HG03460 (cell line): ENCODE results near the gene GCNT1.
A peak's percentile ranks its signal among the peaks of the same experiment; 100 is the strongest.
"Not testable (repeated sequence)": the region's sequence is repeated elsewhere in the genome, so short reads cannot be mapped to it uniquely, and the experiment has no call there.

ENCODE experiments used
- ATAC-seq: cut with Tn5 transposase; IDR thresholded peaks from one replicate; pipeline ENCODE4 v1.9.1; 2021; ENCODE audit not compliant: unreplicated experiment

The GCNT1 gene

GRCh38 chr9:76458903-76459693, at the start of gene GCNT1:
Gene GCNT1, plus strand, starts transcription at chr9:76459182. Its CDS starts 43,200 bp downstream, at chr9:76502382.
- ATAC-seq = peak; percentile 82

GRCh38 chr9:76412638-76413037, 46.3 kb upstream of the GCNT1 start:
- ATAC-seq = no peak

- ATAC-seq = no peak
Observed at GRCh38 chr9:76413658-76414057, 45.3 kb upstream of the GCNT1 start.

GRCh38 chr9:76414661-76415060, 44.3 kb upstream of the GCNT1 start:
- peak; percentile 77 for ATAC-seq

- ATAC-seq = no peak
Observed at GRCh38 chr9:76415154-76415553, 43.8 kb upstream of the GCNT1 start.

GRCh38 chr9:76415731-76416130, 43.3 kb upstream of the GCNT1 start:
- ATAC-seq = no peak

- no peak for ATAC-seq
Observed at GRCh38 chr9:76417394-76417793, 41.6 kb upstream of the GCNT1 start.

GRCh38 chr9:76419782-76420380, 39.1 kb upstream of the GCNT1 start:
- ATAC-seq = no peak

GRCh38 chr9:76423216-76424177, 35.5 kb upstream of the GCNT1 start:
- ATAC-seq = no peak

- ATAC-seq = no peak
Observed at GRCh38 chr9:76424491-76424890, 34.5 kb upstream of the GCNT1 start.

- ATAC-seq = no peak
Observed at GRCh38 chr9:76425677-76426453, 33.1 kb upstream of the GCNT1 start.

- no peak for ATAC-seq
Observed at GRCh38 chr9:76426807-76427419, 32.1 kb upstream of the GCNT1 start.

GRCh38 chr9:76431601-76432000, 27.4 kb upstream of the GCNT1 start:
- ATAC-seq = no peak

GRCh38 chr9:76433406-76433805, 25.6 kb upstream of the GCNT1 start:
- ATAC-seq = no peak

GRCh38 chr9:76433836-76434235, 25.1 kb upstream of the GCNT1 start:
- ATAC-seq = no peak

GRCh38 chr9:76434897-76435296, 24.1 kb upstream of the GCNT1 start:
- not testable (repeated sequence) for ATAC-seq

GRCh38 chr9:76437017-76437699, 21.8 kb upstream of the GCNT1 start:
- ATAC-seq = not testable (repeated sequence)

GRCh38 chr9:76438841-76439588, 20.0 kb upstream of the GCNT1 start:
- ATAC-seq = peak; percentile 70
